Activated CD4-positive, alpha-beta T cell treated with anti-CD3 and anti-CD28 coated beads, Interleukin-2, amount 10 ng/mL, durations not matched to agents 7 days and 5 days (primary cell): ENCODE results near the gene MARCHF10. TPM values are rescaled to one million over a fixed set of nuclear protein-coding genes. Genes with fewer than 3 reads are reported as not detected.
"Not testable (repeated sequence)": the region's sequence is repeated elsewhere in the genome, so short reads cannot be mapped to it uniquely, and the experiment has no call there.

ENCODE experiments used
- CTCF ChIA-PET: fragments of 350-600 bp; sonication (Branson Sonifier 250); formaldehyde crosslinking; loops from one replicate; lab custom pipeline; 2021; ENCODE audit warnings: antibody characterized with exemption; lab: Charles Lee
- POLR2A ChIA-PET: fragments of 350-600 bp; sonication (Branson Sonifier 250); formaldehyde crosslinking; loops from one replicate; lab custom pipeline; 2021; ENCODE audit warnings: antibody characterized with exemption; lab: Charles Lee
- DNase-seq: peaks from one replicate; pipeline ENCODE4 v3.0.0-alpha.2; 2020
- H3K27ac Mint-ChIP-seq: one replicate; pipeline ENCODE4 v1.8.0; 2021; ENCODE audit warnings: mild to moderate bottlenecking, moderate library complexity, mixed read lengths
- H3K27me3 Mint-ChIP-seq: one replicate; pipeline ENCODE4 v1.8.0; 2021; ENCODE audit warnings: mixed read lengths
- H3K36me3 Mint-ChIP-seq: one replicate; pipeline ENCODE4 v1.8.0; 2021; ENCODE audit warnings: low read depth, mixed read lengths
- H3K4me1 Mint-ChIP-seq: one replicate; pipeline ENCODE4 v1.8.0; 2021; ENCODE audit warnings: mixed read lengths
- H3K4me3 Mint-ChIP-seq: one replicate; pipeline ENCODE4 v1.8.0; 2021; ENCODE audit warnings: mild to moderate bottlenecking, moderate library complexity, mixed read lengths
- H3K9me3 Mint-ChIP-seq: one replicate; pipeline ENCODE4 v1.8.0; 2021; ENCODE audit warnings: mixed read lengths
- total RNA-seq, 2 experiments: library from RNA; stranded (reverse); gene quantifications; one replicate each; pipeline ENCODE4 v1.2.3, GENCODE V29; 2021

MARCHF10 gene
- total RNA-seq, 2 experiments from 2014 or later: not detected

GRCh38 chr17:62701706-62702085 is 106.4 kb downstream of the MARCHF10 start:
- Mint-ChIP-seq H3K4me1 (peaks cover 5% of the 10 kb centered on the region), H3K36me3 (no peaks in the 10 kb centered on the region), H3K27ac (no peak overlapping the region), H3K27me3 (peaks cover 27% of the 10 kb centered on the region), H3K9me3 (no peaks in the 10 kb centered on the region), H3K4me3 (no peak overlapping the region)
- ChIA-PET CTCF (interaction anchor here (0.9 kb wide), 1 partner anchor 11 kb away, joined by 4 read pairs; no protein-coding TSS in a partner anchor), POLR2A (no interaction called here)
- DNase-seq: no peak

- Mint-ChIP-seq H3K36me3 (no peaks in the 10 kb centered on the region), H3K27me3 (peaks cover 22% of the 10 kb centered on the region), H3K4me1 (peaks cover 5% of the 10 kb centered on the region), H3K9me3 (no peaks in the 10 kb centered on the region), H3K4me3 (no peak overlapping the region), H3K27ac (no peak overlapping the region)
- CTCF ChIA-PET: interaction anchor here (0.9 kb wide), 1 partner anchor 11 kb away, joined by 4 read pairs; no protein-coding TSS in a partner anchor
- POLR2A ChIA-PET: no interaction called here
- no peak for DNase-seq
Observed at GRCh38 chr17:62700964-62701705, 107.0 kb downstream of the MARCHF10 start.

- H3K9me3 Mint-ChIP-seq, H3K4me1 Mint-ChIP-seq, H3K4me3 Mint-ChIP-seq, POLR2A ChIA-PET, CTCF ChIA-PET, H3K27me3 Mint-ChIP-seq, H3K27ac Mint-ChIP-seq, H3K36me3 Mint-ChIP-seq, DNase-seq: not testable (repeated sequence)
Observed at GRCh38 chr17:62698459-62698858, 109.7 kb downstream of the MARCHF10 start.

GRCh38 chr17:62696726-62697490 is 111.2 kb downstream of the MARCHF10 start:
- H3K9me3 Mint-ChIP-seq: no peaks in the 10 kb centered on the region
- H3K27ac Mint-ChIP-seq: no peak overlapping the region
- DNase-seq: no peak
- POLR2A ChIA-PET: no interaction called here
- H3K27me3 Mint-ChIP-seq: peaks cover 5% of the 10 kb centered on the region
- CTCF ChIA-PET: interaction anchor here (0.6 kb wide), 1 partner anchor 936 kb away, joined by 3 read pairs; no protein-coding TSS in a partner anchor
- H3K4me3 Mint-ChIP-seq: no peak overlapping the region
- no peaks in the 10 kb centered on the region for H3K36me3 Mint-ChIP-seq
- H3K4me1 Mint-ChIP-seq: no peaks in the 10 kb centered on the region

GRCh38 chr17:62696256-62696655 is 111.9 kb downstream of the MARCHF10 start:
- H3K4me1 Mint-ChIP-seq: no peaks in the 10 kb centered on the region
- no peak overlapping the region for H3K4me3 Mint-ChIP-seq
- DNase-seq: no peak
- H3K27me3 Mint-ChIP-seq: peaks cover 4% of the 10 kb centered on the region
- no peaks in the 10 kb centered on the region for H3K36me3 Mint-ChIP-seq
- ChIA-PET CTCF (no interaction called here), POLR2A (no interaction called here)
- no peak overlapping the region for H3K27ac Mint-ChIP-seq
- no peaks in the 10 kb centered on the region for H3K9me3 Mint-ChIP-seq

GRCh38 chr17:62695093-62695738 is 112.9 kb downstream of the MARCHF10 start:
- H3K4me3 Mint-ChIP-seq, POLR2A ChIA-PET, H3K9me3 Mint-ChIP-seq, H3K27ac Mint-ChIP-seq, H3K36me3 Mint-ChIP-seq, H3K27me3 Mint-ChIP-seq, DNase-seq, H3K4me1 Mint-ChIP-seq: not testable (repeated sequence)
- CTCF ChIA-PET: interaction anchor here (0.6 kb wide), 1 partner anchor 378 kb away, joined by 3 read pairs; no protein-coding TSS in a partner anchor

- H3K27ac Mint-ChIP-seq: no peak overlapping the region
- DNase-seq: no peak
- H3K36me3 Mint-ChIP-seq: no peaks in the 10 kb centered on the region
- no peak overlapping the region for H3K4me3 Mint-ChIP-seq
- H3K9me3 Mint-ChIP-seq: no peaks in the 10 kb centered on the region
- no peaks in the 10 kb centered on the region for H3K4me1 Mint-ChIP-seq
- CTCF ChIA-PET: interaction anchor here (0.5 to 1.4 kb wide), 2 partner anchors 12 to 482 kb away, joined by 3 to 4 read pairs; no protein-coding TSS in a partner anchor
- H3K27me3 Mint-ChIP-seq: no peaks in the 10 kb centered on the region
- POLR2A ChIA-PET: interaction anchor here (0.7 kb wide), 1 partner anchor 55 kb away, joined by 3 read pairs; no protein-coding TSS in a partner anchor
Observed at GRCh38 chr17:62693616-62694409, 114.3 kb downstream of the MARCHF10 start.

- no peak overlapping the region for H3K4me3 Mint-ChIP-seq
- H3K27ac Mint-ChIP-seq: no peak overlapping the region
- CTCF ChIA-PET: interaction anchor here (0.5 to 1.4 kb wide), 2 partner anchors 11 to 77 kb away, joined by 3 to 4 read pairs; no protein-coding TSS in a partner anchor
- H3K9me3 Mint-ChIP-seq: no peaks in the 10 kb centered on the region
- H3K4me1 Mint-ChIP-seq: no peaks in the 10 kb centered on the region
- H3K36me3 Mint-ChIP-seq: no peaks in the 10 kb centered on the region
- POLR2A ChIA-PET: interaction anchor here (0.7 kb wide), 1 partner anchor 54 kb away, joined by 3 read pairs; no protein-coding TSS in a partner anchor
- DNase-seq: no peak
- no peaks in the 10 kb centered on the region for H3K27me3 Mint-ChIP-seq
Observed at GRCh38 chr17:62692721-62693431, 115.2 kb downstream of the MARCHF10 start.

- DNase-seq: no peak
- no peaks in the 10 kb centered on the region for H3K27me3 Mint-ChIP-seq
- no peaks in the 10 kb centered on the region for H3K9me3 Mint-ChIP-seq
- no peaks in the 10 kb centered on the region for H3K36me3 Mint-ChIP-seq
- H3K27ac Mint-ChIP-seq: no peak overlapping the region
- H3K4me3 Mint-ChIP-seq: no peak overlapping the region
- H3K4me1 Mint-ChIP-seq: no peaks in the 10 kb centered on the region
- ChIA-PET CTCF (no interaction called here), POLR2A (no interaction called here)
Observed at GRCh38 chr17:62692159-62692651, 115.9 kb downstream of the MARCHF10 start.

GRCh38 chr17:62691589-62691915 is 116.6 kb downstream of the MARCHF10 start:
- H3K27ac Mint-ChIP-seq: not testable (repeated sequence)

GRCh38 chr17:62690168-62690897 is 117.8 kb downstream of the MARCHF10 start:
- POLR2A ChIA-PET: no interaction called here
- no peaks in the 10 kb centered on the region for H3K9me3 Mint-ChIP-seq
- no peaks in the 10 kb centered on the region for H3K27me3 Mint-ChIP-seq
- CTCF ChIA-PET: interaction anchor here (1.5 kb wide), 1 partner anchor 11 kb away, joined by 4 read pairs; no protein-coding TSS in a partner anchor
- no peaks in the 10 kb centered on the region for H3K36me3 Mint-ChIP-seq
- H3K27ac Mint-ChIP-seq: no peak overlapping the region
- no peaks in the 10 kb centered on the region for H3K4me1 Mint-ChIP-seq
- H3K4me3 Mint-ChIP-seq: no peak overlapping the region
- no peak for DNase-seq

More at GRCh38 chr17:62691589-62691915, 116.6 kb downstream of the MARCHF10 start:
- H3K4me1 Mint-ChIP-seq, H3K4me3 Mint-ChIP-seq, H3K36me3 Mint-ChIP-seq, H3K27me3 Mint-ChIP-seq, H3K9me3 Mint-ChIP-seq, DNase-seq, CTCF ChIA-PET, POLR2A ChIA-PET: not testable (repeated sequence)
